Left lung (tissue), 10 donors: ENCODE data around the gene RASAL1. TPM values are rescaled to one million over a fixed set of nuclear protein-coding genes. Genes with fewer than 3 reads are reported as not detected.

Experiments
- ATAC-seq: fragments of 200-7000 bp; cut with Tn5 transposase; one replicate; pipeline ENCODE4 v1.9.1; 2020; ENCODE audit warnings: moderate library complexity
- DNase-seq, 4 donors: peaks; one replicate each; pipeline ENCODE4 v3.0.0-alpha.2; 2013 to 2020
- H3K27ac ChIP-seq, 2 donors: fragments of 200-600 bp; sonication (generic) in 1 of 2; one replicate each; pipeline versions ENCODE4 v1.5.0 to v1.8.0; 2020 to 2021
- H3K27me3 ChIP-seq, 2 donors: fragments of 200-600 bp; sonication (generic) in 1 of 2; one replicate each; pipeline versions ENCODE4 v1.5.0 to v1.8.0; 2020 to 2021
- H3K36me3 ChIP-seq, 2 donors: fragments of 200-600 bp; sonication (generic) in 1 of 2; one replicate each; pipeline versions ENCODE4 v1.5.0 to v1.8.0; 2020 to 2021
- H3K4me1 ChIP-seq, 2 donors: fragments of 200-600 bp; one replicate each; pipeline ENCODE4 v1.8.0; 2021
- H3K4me3 ChIP-seq, 2 donors: fragments of 200-600 bp; sonication (generic) in 1 of 2; one replicate each; pipeline versions ENCODE4 v1.5.0 to v1.8.0; 2020 to 2021; ENCODE audit warnings: mild to moderate bottlenecking in 1 of 2
- H3K9me3 ChIP-seq, 2 donors: fragments of 200-600 bp; sonication (generic) in 1 of 2; one replicate each; pipeline versions ENCODE4 v1.5.0 to v1.8.0; 2020 to 2021
- CTCF ChIP-seq, 2 donors: fragments of 200-600 bp; sonication (generic) in 1 of 2; IDR thresholded peaks; one replicate each; pipeline versions ENCODE4 v1.5.0 to v1.8.0; 2021; ENCODE audit warnings: antibody characterized with exemption in 2 of 2
- intact Hi-C, 2 donors: fragments of 100-400 bp; cut with DNase I; formaldehyde crosslinking; loops; one replicate each; pipeline versions ENCODE4 v1.11.2 to v1.14.2; 2022
- polyA plus RNA-seq, 6 donors: library from polyadenylated mRNA; unstranded; fragments of 120-200 nt; gene quantifications; one replicate each; pipeline ENCODE4 v1.2.1, GENCODE V29; 2013; ENCODE audit not compliant: insufficient read length in 6 of 6
- total RNA-seq, 2 donors: library from RNA; stranded (reverse); fragmentation: NEBNext Ultra II Directional; extraction: Animal tissue kit (Norgen Biotek cat#: 25700); gene quantifications; one replicate each; pipeline ENCODE4 v1.2.1, GENCODE V29; 2021
- donor health status: DM: no; HTN: yes; CAD: no.
- donor health status: DM: no; HTN: no; CAD: no.

The RASAL1 gene
- total and polyA plus RNA-seq, 8 donors, result 0.16 to 0.46 (median 0.24) TPM

GRCh38 chr12:113115455-113116126, 20.0 kb downstream of the RASAL1 start:
- H3K9me3 ChIP-seq, result no peaks in the 10 kb centered on the region
- no peak overlapping the region for H3K27ac ChIP-seq
- H3K36me3 ChIP-seq, result no peaks in the 10 kb centered on the region
- ATAC-seq, result no peak
- TF ChIP-seq CTCF (IDR thresholded peaks at IDR 0.05), result no peak
- H3K27me3 ChIP-seq, result peaks cover 0 to 51% of the 10 kb centered on the region in 2 donors
- no peak for DNase-seq
- H3K4me3 ChIP-seq, result no peak overlapping the region
- intact Hi-C loops, result no loop called here
- no peaks in the 10 kb centered on the region for H3K4me1 ChIP-seq

GRCh38 chr12:113114447-113115178, 20.9 kb downstream of the RASAL1 start:
- no peak for TF ChIP-seq CTCF (IDR thresholded peaks at IDR 0.05)
- Histone ChIP-seq H3K27ac (no peak overlapping the region), H3K36me3 (no peaks in the 10 kb centered on the region), H3K4me1 (no peaks in the 10 kb centered on the region), H3K9me3 (no peaks in the 10 kb centered on the region), H3K4me3 (no peak overlapping the region), H3K27me3 (peaks cover 0 to 41% of the 10 kb centered on the region in 2 donors)
- intact Hi-C loops, result no loop called here
- ATAC-seq (no peak), DNase-seq (no peak)

- Histone ChIP-seq H3K4me3 (no peak overlapping the region), H3K36me3 (no peaks in the 10 kb centered on the region), H3K9me3 (no peaks in the 10 kb centered on the region), H3K27me3 (peaks cover 0 to 41% of the 10 kb centered on the region in 2 donors), H3K4me1 (no peaks in the 10 kb centered on the region), H3K27ac (no peak overlapping the region)
- ATAC-seq (no peak), DNase-seq (no peak)
- TF ChIP-seq CTCF (IDR thresholded peaks at IDR 0.05), result no peak
- intact Hi-C loops, result no loop called here
Measured at GRCh38 chr12:113113397-113113796, 22.2 kb downstream of the RASAL1 start.

- no peaks in the 10 kb centered on the region for H3K36me3 ChIP-seq
- DNase-seq, result no peak
- H3K27ac ChIP-seq, result no peak overlapping the region
- H3K4me1 ChIP-seq, result no peaks in the 10 kb centered on the region
- no peaks in the 10 kb centered on the region for H3K9me3 ChIP-seq
- ATAC-seq, result no peak
- H3K27me3 ChIP-seq, result peaks cover 0 to 41% of the 10 kb centered on the region in 2 donors
- no peak overlapping the region for H3K4me3 ChIP-seq
- intact Hi-C loops, result no loop called here
- TF ChIP-seq CTCF (IDR thresholded peaks at IDR 0.05), result no peak
Measured at GRCh38 chr12:113112043-113112899, 23.3 kb downstream of the RASAL1 start.

GRCh38 chr12:113111247-113111646, 24.3 kb downstream of the RASAL1 start:
- intact Hi-C loops, result no loop called here
- H3K4me1 ChIP-seq, result no peaks in the 10 kb centered on the region
- no peak overlapping the region for H3K4me3 ChIP-seq
- no peak for DNase-seq
- H3K36me3 ChIP-seq, result no peaks in the 10 kb centered on the region
- no peak for ATAC-seq
- H3K27ac ChIP-seq, result no peak overlapping the region
- no peaks in the 10 kb centered on the region for H3K9me3 ChIP-seq
- TF ChIP-seq CTCF (IDR thresholded peaks at IDR 0.05), result no peak
- peaks cover 0 to 35% of the 10 kb centered on the region in 2 donors for H3K27me3 ChIP-seq
